ENCODE results near the gene DENND4B.
"Not testable (repeated sequence)": the region's sequence is repeated elsewhere in the genome, so short reads cannot be mapped to it uniquely, and the experiment has no call there.

DENND4B gene

DNA sequence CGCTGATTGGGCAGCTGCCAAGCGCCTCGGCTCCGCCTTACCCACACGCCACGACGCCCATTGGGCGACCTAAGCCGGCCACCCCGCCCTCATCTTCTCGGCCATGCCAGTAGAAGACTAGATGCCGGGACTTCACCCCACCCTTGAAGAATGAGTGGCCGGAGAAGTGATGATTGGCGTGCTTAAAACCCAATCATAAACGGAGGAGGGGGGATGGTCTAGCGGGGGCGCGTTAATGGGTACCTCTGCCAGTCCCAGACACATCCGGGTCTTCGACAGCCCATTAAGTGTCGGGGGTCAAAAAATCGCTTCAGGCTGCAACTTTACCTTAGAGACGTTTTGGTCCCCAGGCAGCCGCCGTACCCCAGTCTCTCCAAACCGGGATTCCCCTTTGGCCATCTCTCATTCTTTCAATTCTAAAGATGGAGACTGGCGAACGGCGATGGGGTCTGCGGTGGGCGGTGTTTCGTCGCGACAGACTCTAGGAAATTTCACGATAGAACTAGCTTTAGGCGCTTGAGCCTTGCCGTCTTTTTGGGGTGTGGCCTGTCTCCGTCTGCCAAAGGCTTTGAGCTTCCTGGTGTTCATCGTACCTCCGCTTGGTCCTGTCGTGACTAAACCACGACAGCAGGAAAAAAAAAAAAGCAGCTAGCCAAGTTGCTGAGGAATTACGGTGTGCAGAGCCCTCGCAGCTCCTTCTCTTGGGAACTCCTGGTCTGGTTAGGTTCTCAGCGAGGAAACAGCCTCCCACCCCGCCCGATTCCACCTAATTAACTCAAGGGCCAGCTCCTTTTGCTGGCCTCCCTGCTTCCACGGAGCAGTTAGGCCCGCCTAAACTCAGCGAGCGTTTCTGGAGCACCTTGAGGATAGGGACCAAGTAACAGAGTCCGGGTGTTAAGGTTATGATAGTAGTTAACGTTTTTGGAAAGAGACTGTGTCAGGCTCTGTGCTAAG, 23.3 kb downstream of the DENND4B start, which contains the start of gene GATAD2B:
TSS of gene GATAD2B (minus strand) at position 1 of the 954 bp plus-strand sequence. CDS start 94,625 bp downstream, outside the sequence.
- DNase-seq: peak; percentile 100

DNA sequence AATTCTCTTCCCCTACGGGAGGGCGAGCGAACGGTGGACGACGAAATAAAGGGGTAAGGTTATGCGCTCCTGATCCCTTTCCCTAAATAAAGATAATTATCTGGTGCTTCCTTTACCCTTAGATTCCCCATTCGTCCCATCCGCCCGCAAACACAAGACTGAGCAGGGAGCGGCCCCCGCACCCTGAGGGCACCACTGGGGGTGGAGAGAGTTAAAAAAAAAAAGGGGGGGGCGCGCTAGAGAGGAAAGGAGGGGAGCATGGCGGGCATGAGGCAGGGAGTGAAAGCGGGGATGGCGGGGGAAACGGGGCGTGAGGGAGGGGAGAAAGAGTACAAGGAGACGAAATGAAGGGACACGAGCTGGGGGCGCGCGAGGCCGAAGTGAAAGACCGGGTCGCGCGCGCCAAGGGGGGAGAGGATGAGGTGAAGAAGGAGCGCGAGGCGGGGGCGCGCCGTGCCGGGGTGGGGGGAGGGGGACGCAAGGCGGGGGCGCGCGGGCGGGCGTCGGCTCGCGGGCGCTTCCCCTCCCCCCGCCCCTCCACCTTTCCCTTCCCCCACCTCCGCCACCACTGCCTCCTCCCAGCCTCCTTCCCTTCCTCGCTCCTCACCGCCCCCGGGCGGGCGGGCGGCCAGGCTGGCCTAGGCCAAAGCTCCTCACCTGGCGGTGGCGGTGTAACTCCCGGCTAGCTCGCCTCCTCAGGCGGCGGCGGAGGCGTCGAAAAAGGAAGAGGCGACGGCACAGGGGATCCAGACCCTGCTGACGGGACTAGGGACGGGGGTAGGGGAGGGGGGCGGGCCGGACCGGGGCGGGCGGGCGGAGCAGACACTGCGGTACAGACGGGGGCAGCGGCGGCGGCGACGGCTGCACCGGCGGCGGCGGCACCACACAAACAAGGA, 24.2 kb downstream of the DENND4B start:
- no peak for DNase-seq

DNA sequence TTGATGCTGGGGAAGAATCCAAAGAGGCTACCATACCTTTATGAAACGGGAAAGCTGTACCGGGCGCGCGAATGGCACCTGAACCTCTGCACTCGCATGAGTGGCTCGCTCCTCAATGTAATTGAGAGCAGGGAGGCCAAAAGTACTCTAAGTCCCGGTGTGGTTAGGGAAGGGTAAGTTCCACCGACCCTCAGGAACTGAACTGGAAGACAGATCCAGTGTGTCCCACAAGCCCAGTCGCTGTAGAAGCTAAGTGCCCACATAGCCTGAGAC, 24.8 kb downstream of the DENND4B start:
- no peak for DNase-seq

DNA sequence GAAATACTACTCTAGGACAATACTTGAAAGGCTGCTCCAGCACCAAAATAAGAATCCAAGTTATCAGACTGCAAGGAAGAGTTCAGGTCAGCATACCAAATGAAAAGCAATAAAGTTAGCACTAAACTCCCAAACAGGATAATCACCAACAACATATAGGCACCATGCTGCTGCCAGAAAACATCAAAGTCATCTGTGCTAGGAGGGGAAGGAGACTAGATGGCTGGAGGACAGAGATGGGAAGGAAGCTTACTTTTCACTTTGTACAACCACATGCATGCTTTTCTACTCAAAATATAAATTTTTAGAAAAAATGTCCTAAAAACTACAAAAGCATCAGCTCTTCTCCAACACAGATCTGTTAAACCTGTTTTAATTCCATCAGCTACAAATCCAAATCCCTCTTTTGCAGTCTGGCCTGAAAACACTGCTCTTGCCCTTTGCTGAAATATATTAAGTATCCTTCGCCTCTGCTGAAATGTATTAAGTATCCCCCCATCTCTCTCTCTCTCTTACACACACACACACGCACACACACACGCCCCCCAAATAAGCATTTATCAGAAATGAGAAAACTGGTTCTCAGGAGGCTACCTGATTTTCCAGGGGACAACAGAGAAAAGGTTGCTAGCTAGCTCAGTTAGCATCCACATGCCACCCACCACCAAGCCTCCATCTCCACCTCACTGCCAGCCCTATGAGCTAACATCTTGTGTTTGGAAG, 25.3 kb downstream of the DENND4B start:
- no peak for DNase-seq

DNA sequence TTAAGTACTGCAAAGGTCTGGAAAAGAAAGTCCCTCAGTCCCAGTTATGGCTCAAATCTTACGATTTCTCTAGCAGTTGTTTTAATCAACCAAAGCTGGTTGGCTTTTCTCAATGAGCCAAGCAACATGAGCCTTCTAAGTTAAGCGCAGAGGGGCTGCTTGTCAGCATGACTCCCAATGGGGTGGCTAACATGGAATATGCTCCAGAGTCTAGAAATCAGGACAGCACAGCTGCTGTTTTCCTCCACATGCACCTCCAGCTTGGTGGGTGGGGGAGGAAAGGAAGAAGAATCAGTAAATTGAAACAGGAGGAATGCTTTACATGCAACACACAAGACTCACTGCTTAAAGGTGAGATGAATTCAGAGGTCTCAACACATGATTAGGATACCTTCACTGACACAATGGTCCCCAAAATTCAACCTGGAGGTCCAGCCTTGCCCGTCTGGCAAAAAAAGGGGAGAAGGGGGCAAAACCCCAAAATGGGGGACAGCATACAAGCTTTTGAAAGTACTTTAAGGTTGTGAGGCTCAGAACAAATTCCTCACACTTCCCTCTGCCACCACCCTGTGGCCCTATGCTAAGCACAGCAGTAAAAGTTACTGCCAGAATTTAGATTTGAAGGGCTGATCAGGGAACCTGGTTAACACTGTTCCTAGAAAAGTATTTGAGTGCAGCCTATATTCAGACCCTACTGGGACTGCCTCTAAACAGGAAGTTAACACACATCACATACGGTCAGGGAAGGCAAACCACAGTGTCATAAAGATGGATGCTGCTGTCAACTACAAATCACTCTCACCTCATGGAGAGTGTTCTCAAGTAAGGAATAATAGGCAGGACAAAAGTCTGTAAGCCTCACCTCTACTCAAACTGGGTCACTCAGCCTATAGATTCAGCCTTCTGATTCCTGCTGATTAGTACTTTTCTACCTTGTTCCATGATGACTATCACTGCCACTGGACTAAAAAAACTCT, 26.4 kb downstream of the DENND4B start:
- DNase-seq: peak; percentile 61

DNA sequence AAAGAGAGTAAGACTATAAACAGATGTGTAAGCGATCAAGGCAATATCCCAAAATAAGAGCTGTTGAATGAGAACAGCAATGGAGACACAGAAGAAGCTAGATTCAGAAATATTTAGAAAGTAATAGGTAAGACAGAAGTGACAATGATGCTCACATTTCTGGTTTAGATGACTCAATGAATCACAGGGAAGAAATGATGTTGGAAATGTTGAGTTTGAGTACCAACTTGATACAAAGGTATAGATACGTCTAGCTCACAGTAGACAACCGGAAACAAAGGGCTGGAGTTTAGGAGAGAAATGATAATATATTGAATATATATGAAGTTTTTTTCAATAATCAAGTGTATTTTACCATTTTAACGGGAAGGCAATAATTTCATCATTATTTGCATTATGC, 30.2 kb downstream of the DENND4B start:
- no peak for DNase-seq

DNA sequence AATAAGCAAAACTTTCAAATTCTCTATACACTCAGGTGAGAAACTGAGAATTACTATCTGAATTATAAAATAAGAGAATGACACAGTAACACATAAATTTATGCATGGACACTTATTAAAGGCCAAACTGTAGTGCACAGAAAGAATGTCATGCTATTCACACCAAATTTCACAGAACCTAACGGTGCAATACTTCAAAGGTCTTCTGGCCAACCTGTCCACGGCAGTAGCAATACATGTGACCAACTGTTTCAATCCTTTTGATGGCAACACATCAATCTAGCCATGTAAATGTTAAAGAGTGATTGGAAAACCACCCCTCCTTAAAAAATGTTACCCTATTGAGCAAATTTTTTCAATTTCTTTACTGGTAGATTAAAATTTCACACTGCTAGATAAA, 34.2 kb downstream of the DENND4B start:
- DNase-seq: no peak

DNA sequence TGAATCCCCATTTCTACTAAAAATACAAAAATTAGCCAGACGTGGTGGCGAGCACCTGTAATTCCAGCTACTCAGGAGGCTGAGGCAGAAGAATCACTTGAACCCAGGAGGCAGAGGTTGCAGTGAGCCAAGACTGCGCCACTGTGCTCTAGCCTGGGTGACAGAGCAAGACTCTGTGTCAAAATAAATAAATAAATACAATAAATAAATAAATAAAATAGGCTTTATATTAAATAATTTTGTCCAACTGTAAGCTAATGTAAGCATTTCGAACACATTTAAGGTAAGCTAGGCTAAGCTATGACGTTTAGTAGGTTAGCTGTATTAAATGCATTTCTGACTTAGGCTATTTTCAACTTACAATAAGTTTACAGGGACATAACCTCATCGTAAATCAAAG, 36.0 kb downstream of the DENND4B start:
- not testable (repeated sequence) for DNase-seq

DNA sequence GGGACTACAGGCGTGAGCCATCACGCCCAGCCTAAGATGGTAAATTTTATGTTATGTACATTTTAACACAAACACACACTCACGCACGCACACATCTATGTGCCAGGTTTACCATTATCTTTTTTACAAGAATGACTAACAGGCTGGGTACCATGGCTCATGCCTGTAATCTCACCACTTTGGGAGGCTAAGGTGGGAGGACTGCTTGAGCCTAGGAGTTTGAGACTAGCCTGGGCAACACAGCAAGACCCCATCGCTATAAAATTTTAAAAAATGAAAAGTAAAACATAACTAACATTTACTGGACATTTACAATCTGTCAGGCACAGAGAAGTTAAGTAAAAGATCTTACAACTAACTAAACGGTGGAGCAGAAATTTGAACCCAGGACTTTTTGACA, 38.4 kb downstream of the DENND4B start:
- DNase-seq: no peak

DNA sequence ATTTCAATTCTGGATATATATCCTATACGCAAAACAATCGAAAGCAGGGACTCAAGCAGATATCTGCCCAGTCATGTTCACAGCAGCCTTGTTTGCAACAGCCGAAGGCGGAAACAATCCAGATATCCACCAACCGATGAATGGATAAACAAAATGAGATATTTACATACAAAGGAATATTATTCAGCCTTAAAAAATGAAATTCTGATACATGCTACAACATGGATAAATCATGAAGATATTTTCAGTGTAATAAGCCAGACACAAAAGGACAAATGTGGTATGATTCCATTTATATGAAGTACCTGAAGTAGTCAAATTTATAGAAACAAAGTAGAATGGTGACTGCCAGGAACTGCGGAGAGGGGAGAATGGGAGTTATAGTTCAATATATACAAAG, 39.4 kb downstream of the DENND4B start:
- DNase-seq: no peak

DNA sequence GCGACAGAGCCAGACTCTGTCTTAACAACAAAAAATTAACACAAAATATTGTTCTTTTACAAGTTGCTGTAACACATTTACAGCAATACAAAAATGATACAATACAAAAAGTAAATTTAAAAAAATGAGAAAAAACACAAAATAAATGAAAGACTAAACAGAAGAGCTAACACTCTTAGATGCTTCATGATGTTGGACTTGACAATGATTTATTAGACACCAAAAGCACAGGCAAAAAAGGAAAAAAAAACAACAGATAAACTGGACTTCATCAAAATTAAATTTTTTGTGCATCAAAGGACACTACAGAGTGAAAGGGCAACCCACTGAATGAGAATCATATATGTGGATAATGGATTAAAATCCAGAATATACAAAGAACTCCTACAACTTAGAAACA, 40.1 kb downstream of the DENND4B start:
- no peak for DNase-seq

DNA sequence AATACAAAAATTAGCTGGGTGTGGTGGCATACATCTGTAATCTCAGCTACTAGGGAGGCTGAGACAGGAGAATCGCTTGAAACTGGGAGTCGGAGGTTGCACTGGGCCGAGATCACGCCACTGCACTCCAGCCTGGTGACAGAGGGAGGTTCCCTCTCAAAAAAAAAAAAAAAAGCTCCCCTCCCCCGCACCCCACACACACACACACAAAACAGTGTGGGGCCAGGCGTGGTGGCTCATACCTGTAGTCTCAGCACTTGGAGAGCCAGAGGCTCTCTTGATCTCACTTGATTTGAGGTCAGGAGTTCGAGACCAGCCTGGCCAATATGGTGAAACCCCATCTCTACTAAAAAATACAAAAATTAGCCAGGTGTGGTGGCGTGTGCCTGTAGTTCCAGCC, 40.6 kb downstream of the DENND4B start:
- not testable (repeated sequence) for DNase-seq

DNA sequence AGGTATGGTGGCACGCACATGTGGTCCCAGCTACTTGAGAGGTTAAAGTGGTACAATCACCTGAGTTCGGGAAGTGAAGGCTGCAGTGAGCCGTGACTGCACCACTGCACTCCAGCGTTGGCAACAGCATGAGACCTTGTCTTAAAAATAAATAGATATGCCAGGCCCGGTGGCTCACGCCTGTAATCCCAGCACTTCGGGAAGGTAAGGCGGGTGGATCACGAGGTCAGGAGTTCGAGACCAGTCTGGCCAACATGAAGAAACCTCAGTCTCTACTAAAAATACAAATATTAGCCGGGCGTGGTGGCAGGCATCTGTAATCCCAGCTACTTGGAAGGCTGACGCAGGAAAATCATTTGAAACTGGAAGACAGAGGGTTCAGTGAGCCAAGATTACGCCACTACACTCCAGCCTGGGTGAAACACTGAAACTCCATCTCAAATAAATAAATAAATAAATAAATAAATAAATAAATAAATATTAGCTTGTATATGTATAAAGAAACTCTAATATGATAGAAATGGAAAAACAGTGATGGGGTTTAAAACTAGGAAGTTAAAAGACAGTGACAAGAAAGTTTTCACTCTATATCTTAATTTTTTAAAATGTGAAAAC, 42.6 kb downstream of the DENND4B start:
- no peak for DNase-seq

DNA sequence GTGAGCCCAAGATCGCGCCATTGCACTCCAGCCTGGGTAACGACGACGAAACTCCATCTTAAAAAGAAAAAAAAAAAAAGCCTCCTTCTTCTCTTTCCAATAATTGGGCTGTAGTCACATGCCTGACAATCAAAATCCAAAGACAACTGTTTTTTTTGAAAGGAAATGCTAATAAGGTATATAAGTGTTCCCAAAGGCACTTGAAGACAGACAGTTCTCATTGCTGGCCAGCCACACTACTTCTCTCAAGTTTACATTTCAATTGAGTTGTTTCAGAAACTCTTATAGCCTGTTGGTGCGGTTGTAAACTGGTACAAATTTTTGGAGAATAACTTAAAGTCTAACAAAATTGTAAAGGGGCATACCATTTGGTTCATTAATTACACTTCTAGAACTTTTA, 47.0 kb downstream of the DENND4B start:
- no peak for DNase-seq

DNA sequence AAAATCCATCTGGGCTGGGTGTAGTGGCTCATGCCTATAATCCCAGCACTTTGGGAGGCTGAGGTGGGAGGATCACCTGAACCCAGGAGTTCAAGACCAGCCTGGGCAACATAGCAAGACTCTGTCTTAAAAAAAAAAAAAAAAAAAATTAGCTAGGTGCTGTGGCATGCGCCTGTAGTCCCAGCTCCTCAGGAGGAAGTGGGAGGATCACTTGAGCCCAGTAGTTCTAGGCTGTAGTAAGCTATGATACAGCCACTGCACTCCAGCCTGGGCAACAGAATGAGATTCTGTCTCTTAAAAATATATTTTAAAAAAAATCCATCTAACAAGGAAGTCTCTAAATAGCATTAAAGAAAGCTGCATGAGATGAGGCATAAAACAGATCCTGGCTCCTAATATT, 50.7 kb downstream of the DENND4B start:
- not testable (repeated sequence) for DNase-seq

DNA sequence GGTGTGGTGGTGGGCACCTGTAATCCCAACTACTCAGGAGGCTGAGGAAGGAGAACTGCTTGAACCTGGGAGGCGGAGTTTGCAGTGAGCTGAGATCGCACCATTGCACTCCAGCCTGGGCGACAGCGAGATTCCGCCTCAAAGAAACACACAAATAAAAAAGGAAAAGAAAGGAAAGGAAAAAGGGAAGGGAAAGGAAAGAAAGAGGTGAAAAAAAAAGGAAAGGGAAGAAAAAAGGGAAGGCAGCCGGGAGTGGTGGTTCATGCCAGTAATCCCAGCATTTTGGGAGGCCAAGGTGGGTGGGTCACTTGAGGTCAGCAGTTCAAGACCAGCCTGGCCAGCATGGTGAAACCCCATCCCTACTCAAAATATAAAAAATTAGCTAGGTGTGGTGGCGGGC, 55.5 kb downstream of the DENND4B start:
- DNase-seq: not testable (repeated sequence)

DNA sequence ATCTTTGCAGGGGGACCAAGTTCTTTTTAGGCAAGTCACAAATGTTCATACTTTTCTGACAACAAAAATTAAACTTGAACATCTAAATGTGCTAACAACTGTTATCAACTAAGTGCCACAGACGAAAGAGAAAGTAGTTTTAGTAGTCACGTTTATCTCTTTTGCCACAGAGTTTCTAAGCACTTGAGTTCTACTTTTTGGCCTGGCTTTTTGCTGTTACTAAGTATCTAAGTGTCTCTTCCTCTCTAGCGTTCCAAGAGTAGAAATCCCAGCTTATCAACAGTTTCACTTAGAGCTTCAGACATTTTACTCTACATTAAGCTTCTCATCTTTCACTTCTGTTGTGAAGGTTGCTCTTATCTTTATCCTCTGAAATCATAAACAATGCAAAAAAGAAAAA, 58.0 kb downstream of the DENND4B start:
- DNase-seq: no peak

DNA sequence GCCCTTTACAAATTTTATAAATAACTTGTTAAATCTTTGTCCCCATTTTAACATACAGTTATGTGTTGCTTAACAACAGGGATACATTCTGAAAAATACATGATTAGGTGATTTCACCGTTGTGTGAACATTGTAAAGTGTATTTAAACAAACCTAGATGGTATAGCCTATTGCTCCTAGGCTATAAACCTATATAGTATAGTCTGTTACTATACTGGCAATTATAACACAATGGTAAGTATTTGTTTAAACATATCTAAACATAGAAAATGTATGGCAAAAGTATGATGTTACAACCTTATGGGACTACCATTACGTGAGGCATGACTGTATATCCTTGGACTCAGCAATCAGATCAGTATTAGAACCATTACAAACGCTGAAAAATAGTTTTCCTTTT, 60.4 kb downstream of the DENND4B start:
- DNase-seq: no peak

DNA sequence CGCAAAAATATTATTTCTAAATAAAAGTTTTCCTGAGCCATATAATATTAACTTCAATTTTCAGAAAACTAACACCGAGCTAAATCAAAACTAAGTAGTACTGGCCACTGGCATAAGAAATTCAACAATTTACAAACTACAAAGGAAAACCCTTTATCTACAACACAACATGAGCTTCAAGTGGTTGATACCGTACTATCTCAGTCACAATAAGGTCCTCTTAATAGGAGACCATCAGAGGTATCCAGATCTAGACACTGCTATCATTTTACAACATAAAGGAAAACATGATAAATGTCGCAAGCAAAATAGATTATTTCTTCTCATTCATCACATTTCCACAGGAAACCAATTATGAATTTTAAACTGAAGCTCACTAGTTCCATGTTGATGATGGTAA, 63.3 kb downstream of the DENND4B start:
- no peak for DNase-seq

DNA sequence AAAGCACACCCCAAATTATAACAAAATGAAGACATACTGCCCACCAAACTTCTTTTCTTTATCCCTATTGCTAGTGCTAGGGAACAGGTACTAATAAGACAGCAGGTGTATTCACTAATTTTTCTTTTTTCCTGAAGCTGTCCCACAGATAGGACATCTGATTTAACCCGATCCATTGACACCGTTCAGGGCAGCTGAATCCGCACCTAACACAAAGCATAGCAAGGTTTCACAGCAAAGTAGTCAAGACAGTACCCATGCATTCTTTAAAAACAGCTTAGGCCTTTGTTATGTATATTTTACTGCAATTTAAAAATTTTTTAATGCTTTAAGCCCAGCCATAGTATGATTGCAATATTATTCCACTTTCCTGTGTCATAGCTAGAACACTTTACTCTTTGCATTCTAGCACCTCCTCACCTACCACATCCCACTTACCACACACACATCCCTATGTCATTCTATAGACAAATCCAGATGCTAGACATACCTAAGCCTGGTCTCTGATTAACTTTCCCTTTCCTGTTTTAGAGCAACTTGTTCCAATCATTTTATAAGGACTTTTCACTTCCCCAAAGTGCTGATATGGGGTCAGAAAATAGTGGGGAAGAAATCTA, 64.1 kb downstream of the DENND4B start:
- DNase-seq: peak; percentile 19

DNA sequence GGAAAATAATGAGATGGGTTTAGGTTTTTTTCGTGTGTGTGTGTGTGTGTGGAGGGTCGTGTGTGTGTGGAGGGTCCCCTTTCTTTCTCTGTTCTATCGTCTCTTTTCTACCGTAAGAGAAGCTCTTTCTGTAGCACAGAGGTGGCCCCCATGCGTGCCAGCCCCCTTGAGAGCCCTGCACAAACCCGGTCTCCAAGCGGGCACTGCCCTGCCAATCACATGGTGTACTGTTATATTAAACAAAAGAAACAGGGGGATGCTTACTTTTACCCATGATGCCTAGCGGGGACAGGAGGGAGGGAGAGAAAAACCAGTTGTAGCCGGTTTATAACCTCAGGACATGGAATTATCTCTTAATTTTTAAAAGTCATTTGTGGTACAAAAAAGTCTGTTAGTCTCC, 64.8 kb downstream of the DENND4B start:
- peak; percentile 57 for DNase-seq
